SK-N-SH (cell line): ENCODE measurements around the gene SPINK8. TPM values are rescaled to one million over a fixed set of nuclear protein-coding genes. Genes with fewer than 3 reads are reported as not detected.
"Not testable (repeated sequence)": the region's sequence is repeated elsewhere in the genome, so short reads cannot be mapped to it uniquely, and the experiment has no call there.

Experiments used
- CTCF ChIA-PET: fragments of 300-600, 350-600 bp; formaldehyde crosslinking; extraction: SDS; loops from one replicate; lab custom pipeline; 2021; lab: Yijun Ruan, JAX
- POLR2A ChIA-PET: fragments of 350-600 bp; sonication (Branson Sonifier 250); formaldehyde crosslinking; extraction: SDS; loops from one replicate; lab custom pipeline; 2020; ENCODE audit warnings: antibody characterized with exemption, inconsistent platforms; lab: Yijun Ruan, JAX
- DNase-seq: peaks from one replicate; pipeline ENCODE4 v3.0.0; 2012
- H2AFZ ChIP-seq: fragments of 200-600 bp; sonication (generic); 2 replicates; pipeline ENCODE4 v1.8.1; 2016; ENCODE audit warnings: antibody characterized with exemption, mild to moderate bottlenecking, low read depth
- H3F3A ChIP-seq: fragments of 200-600 bp; sonication (generic); replicated peaks from 2 replicates; pipeline ENCODE3; 2016; ENCODE audit warnings: antibody characterized with exemption, mild to moderate bottlenecking; ENCODE audit not compliant: insufficient read depth
- H3K27ac ChIP-seq, 2 experiments: fragments of 200-500 bp in 1 of 2; fragments of 200-600 bp in 1 of 2; sonication (Bioruptor generic) in 1 of 2; sonication (generic), shearing (Covaris generic) in 1 of 2; 2 replicates each; pipeline versions ENCODE4 v1.5.1 to v1.6.1; 2014 to 2016; ENCODE audit warnings: low read depth in 2 of 2, inconsistent platforms in 1 of 2, low read length in 1 of 2, mild to moderate bottlenecking in 1 of 2, mixed read lengths in 1 of 2
- H3K27me3 ChIP-seq: fragments of 200-600 bp; sonication (generic), shearing (Covaris generic); 2 replicates; pipeline ENCODE4 v1.6.1; 2016; ENCODE audit warnings: mixed run types; ENCODE audit not compliant: insufficient read depth
- H3K36me3 ChIP-seq, 2 experiments: fragments of 200-500 bp in 1 of 2; fragments of 200-600 bp in 1 of 2; sonication (Bioruptor generic) in 1 of 2; sonication (generic) in 1 of 2; replicated peaks in 1 of 2; 2 replicates each; pipeline versions ENCODE3 to v1.5.1; 2014 to 2016; ENCODE audit warnings: low read length in 1 of 2, mild to moderate bottlenecking in 1 of 2; ENCODE audit not compliant: insufficient read depth in 2 of 2, control insufficient read depth in 1 of 2
- H3K4me1 ChIP-seq, 2 experiments: fragments of 200-500 bp in 1 of 2; fragments of 200-600 bp in 1 of 2; sonication (Bioruptor generic) in 1 of 2; sonication (generic), shearing (Covaris generic) in 1 of 2; 2 replicates each; pipeline versions ENCODE4 v1.5.1 to v1.6.1; 2014 to 2016; ENCODE audit warnings: low read depth in 1 of 2, low read length in 1 of 2, mixed run types in 1 of 2; ENCODE audit not compliant: insufficient read depth in 2 of 2, control insufficient read depth in 1 of 2
- H3K4me2 ChIP-seq: fragments of 200-600 bp; sonication (generic), shearing (Covaris generic); 2 replicates; pipeline ENCODE4 v1.6.1; 2017; ENCODE audit warnings: mixed run types
- H3K4me3 ChIP-seq, 2 experiments: fragments of 200-500 bp in 1 of 2; fragments of 200-600 bp in 1 of 2; sonication (Bioruptor generic) in 1 of 2; sonication (generic), shearing (Covaris generic) in 1 of 2; 2 replicates each; pipeline versions ENCODE4 v1.5.1 to v1.8.1; 2014 to 2016; ENCODE audit warnings: low read depth in 2 of 2, inconsistent platforms in 1 of 2, low read length in 1 of 2, mild to moderate bottlenecking in 1 of 2, mixed read lengths in 1 of 2, moderate library complexity in 1 of 2
- H3K79me2 ChIP-seq: fragments of 200-600 bp; sonication (generic); 2 replicates; pipeline ENCODE4 v1.8.1; 2017; ENCODE audit warnings: mild to moderate bottlenecking; ENCODE audit not compliant: insufficient read depth
- H3K9ac ChIP-seq: fragments of 200-600 bp; sonication (generic); 2 replicates; pipeline ENCODE4 v1.6.1; 2017; ENCODE audit warnings: mixed run types
- H3K9me2 ChIP-seq: fragments of 200-600 bp; sonication (generic); 2 replicates; pipeline ENCODE4 v1.6.1; 2017; ENCODE audit warnings: mixed run types
- H3K9me3 ChIP-seq: fragments of 200-600 bp; sonication (generic); 2 replicates; pipeline ENCODE4 v1.6.1; 2017; ENCODE audit warnings: mixed run types, mild to moderate bottlenecking, moderate library complexity
- H4K20me1 ChIP-seq: fragments of 200-600 bp; sonication (generic); 2 replicates; pipeline ENCODE4 v1.6.1; 2017; ENCODE audit warnings: mild to moderate bottlenecking, mixed run types; ENCODE audit not compliant: insufficient read depth
- GATA2 ChIP-seq: sonication (generic); formaldehyde crosslinking; IDR thresholded peaks from 2 replicates; pipeline ENCODE4 v1.5.0; 2020; ENCODE audit warnings: mild to moderate bottlenecking, missing genetic modification reagents
- MEF2A ChIP-seq: IDR thresholded peaks from 2 replicates; pipeline ENCODE4 v1.4.0; 2012; ENCODE audit warnings: low read depth, borderline replicate concordance
- MXI1 ChIP-seq: IDR thresholded peaks from 2 replicates; pipeline ENCODE4 v1.6.1; 2012; ENCODE audit warnings: mild to moderate bottlenecking, low read depth, low read length, improper control_type of control experiment
- RCOR1 ChIP-seq: fragments of 150-350 bp; IDR thresholded peaks from 2 replicates; pipeline ENCODE4 v1.6.1; 2017; ENCODE audit warnings: antibody characterized with exemption, low read length
- RXRA ChIP-seq: IDR thresholded peaks from 2 replicates; pipeline ENCODE4 v1.4.0; 2012; ENCODE audit warnings: low read depth, mild to moderate bottlenecking, borderline replicate concordance
- YY1 ChIP-seq: IDR thresholded peaks from 2 replicates; pipeline ENCODE4 v1.4.0; 2012; ENCODE audit warnings: low read depth, mild to moderate bottlenecking
- WGBS: methylation state at CpG from one replicate; pipeline ENCODE4 v1.1.6; 2017; ENCODE audit warnings: low lambda C conversion rate; 5-methylcytosine and 5-hydroxymethylcytosine counted together
- polyA plus RNA-seq, 3 experiments: library from polyadenylated mRNA; depleted of rRNA; stranded (reverse); fragments of >200 nt; gene quantifications; 2 replicates each; pipeline ENCODE4 v1.2.3, GENCODE V29; 2012
- TF ChIP-seq, protein P1 (sequence below): IDR thresholded peaks from 2 replicates; pipeline ENCODE4 v1.4.0; 2012; ENCODE audit warnings: low read depth, borderline replicate concordance
- TF ChIP-seq, protein P2 (sequence below): fragments of 150-350 bp; IDR thresholded peaks from 2 replicates; pipeline ENCODE4 v1.6.1; 2016; ENCODE audit warnings: mild to moderate bottlenecking, low read depth, low read length
- TF ChIP-seq, protein P3 (sequence below): IDR thresholded peaks from 2 replicates; pipeline ENCODE4 v1.4.0; 2012; ENCODE audit warnings: low read depth, borderline replicate concordance
- TF ChIP-seq, protein P4 (sequence below): IDR thresholded peaks from 2 replicates; pipeline ENCODE4 v1.6.1; 2012; ENCODE audit warnings: mild to moderate bottlenecking, low read depth, low read length, moderate library complexity

The SPINK8 gene
- polyA plus RNA-seq (2012; rRNA removed) = not detected in 2 replicates
- not detected in 2 replicates for polyA plus RNA-seq (2012; cell fraction: cytosol; rRNA removed)
- polyA plus RNA-seq (2012; cell fraction: nucleus; rRNA removed) = not detected in 2 replicates

GRCh38 chr3:48333346-48334245, at the start of gene SPINK8:
Gene SPINK8 (minus strand): TSS chr3:48333661. CDS start chr3:48328341, 5,320 bp downstream.
- CTCF ChIA-PET = interaction anchor here (1.4 to 1.8 kb wide), 2 partner anchors 67 to 102 kb away, joined by 3 to 6 read pairs; no protein-coding TSS in a partner anchor
- H3K9me2 ChIP-seq, H3F3A ChIP-seq, DNase-seq, H3K4me1 ChIP-seq, H3K27me3 ChIP-seq, POLR2A ChIA-PET, H4K20me1 ChIP-seq, H3K9me3 ChIP-seq, H3K27ac ChIP-seq, H3K79me2 ChIP-seq, H3K4me3 ChIP-seq, H3K36me3 ChIP-seq, H2AFZ ChIP-seq, H3K4me2 ChIP-seq, H3K9ac ChIP-seq: not testable (repeated sequence)
- 42% methylated on average over 15 of the region's 15 CpGs for WGBS

- Histone ChIP-seq H3K4me2 (no peak overlapping the region), H3K36me3 (no peaks in the 10 kb centered on the region), H3K9me3 (no peaks in the 10 kb centered on the region), H3K27ac (peak overlapping the region in 1 of 2 experiments; percentile 67; a peak in 1 of 4 replicates), H4K20me1 (no peaks in the 10 kb centered on the region), H3K79me2 (no peaks in the 10 kb centered on the region), H3K4me3 (no peak overlapping the region), H2AFZ (no peak overlapping the region), H3K27me3 (no peaks in the 10 kb centered on the region), H3K4me1 (peaks cover 0 to 23% of the 10 kb centered on the region in 2 experiments; a peak in 1 of 4 replicates), H3F3A (no peaks in the 10 kb centered on the region), H3K9ac (no peak overlapping the region), H3K9me2 (no peaks in the 10 kb centered on the region)
- TF ChIP-seq RXRA (no peak), GATA2 (peak; percentile 67), RCOR1 (no peak), MXI1 (no peak)
- WGBS = 71% methylated on average over 5 of the region's 5 CpGs
- POLR2A ChIA-PET = interaction anchor here (0.7 kb wide), 1 partner anchor 25 kb away, joined by 3 read pairs; no protein-coding TSS in a partner anchor
- CTCF ChIA-PET = interaction anchor here (1.1 to 2.9 kb wide), 3 partner anchors 27 to 63 kb away, joined by 3 to 23 read pairs (median 15); no protein-coding TSS in a partner anchor
- DNase-seq = peak; percentile 30
These were observed 39.5 kb upstream of the SPINK8 start for GRCh38 chr3:48372862-48373435.

GRCh38 chr3:48372377-48372770, 38.9 kb upstream of the SPINK8 start:
- CTCF ChIA-PET = interaction anchor here (1.1 to 2.9 kb wide), 3 partner anchors 28 to 64 kb away, joined by 3 to 23 read pairs (median 15); no protein-coding TSS in a partner anchor
- TF ChIP-seq, protein P1, sequence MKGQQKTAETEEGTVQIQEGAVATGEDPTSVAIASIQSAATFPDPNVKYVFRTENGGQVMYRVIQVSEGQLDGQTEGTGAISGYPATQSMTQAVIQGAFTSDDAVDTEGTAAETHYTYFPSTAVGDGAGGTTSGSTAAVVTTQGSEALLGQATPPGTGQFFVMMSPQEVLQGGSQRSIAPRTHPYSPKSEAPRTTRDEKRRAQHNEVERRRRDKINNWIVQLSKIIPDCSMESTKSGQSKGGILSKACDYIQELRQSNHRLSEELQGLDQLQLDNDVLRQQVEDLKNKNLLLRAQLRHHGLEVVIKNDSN = no peak
- TF ChIP-seq YY1 = no peak
- TF ChIP-seq MEF2A = no peak
- TF ChIP-seq, protein P2, sequence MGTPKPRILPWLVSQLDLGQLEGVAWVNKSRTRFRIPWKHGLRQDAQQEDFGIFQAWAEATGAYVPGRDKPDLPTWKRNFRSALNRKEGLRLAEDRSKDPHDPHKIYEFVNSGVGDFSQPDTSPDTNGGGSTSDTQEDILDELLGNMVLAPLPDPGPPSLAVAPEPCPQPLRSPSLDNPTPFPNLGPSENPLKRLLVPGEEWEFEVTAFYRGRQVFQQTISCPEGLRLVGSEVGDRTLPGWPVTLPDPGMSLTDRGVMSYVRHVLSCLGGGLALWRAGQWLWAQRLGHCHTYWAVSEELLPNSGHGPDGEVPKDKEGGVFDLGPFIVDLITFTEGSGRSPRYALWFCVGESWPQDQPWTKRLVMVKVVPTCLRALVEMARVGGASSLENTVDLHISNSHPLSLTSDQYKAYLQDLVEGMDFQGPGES = no peak
- TF ChIP-seq, protein P3, sequence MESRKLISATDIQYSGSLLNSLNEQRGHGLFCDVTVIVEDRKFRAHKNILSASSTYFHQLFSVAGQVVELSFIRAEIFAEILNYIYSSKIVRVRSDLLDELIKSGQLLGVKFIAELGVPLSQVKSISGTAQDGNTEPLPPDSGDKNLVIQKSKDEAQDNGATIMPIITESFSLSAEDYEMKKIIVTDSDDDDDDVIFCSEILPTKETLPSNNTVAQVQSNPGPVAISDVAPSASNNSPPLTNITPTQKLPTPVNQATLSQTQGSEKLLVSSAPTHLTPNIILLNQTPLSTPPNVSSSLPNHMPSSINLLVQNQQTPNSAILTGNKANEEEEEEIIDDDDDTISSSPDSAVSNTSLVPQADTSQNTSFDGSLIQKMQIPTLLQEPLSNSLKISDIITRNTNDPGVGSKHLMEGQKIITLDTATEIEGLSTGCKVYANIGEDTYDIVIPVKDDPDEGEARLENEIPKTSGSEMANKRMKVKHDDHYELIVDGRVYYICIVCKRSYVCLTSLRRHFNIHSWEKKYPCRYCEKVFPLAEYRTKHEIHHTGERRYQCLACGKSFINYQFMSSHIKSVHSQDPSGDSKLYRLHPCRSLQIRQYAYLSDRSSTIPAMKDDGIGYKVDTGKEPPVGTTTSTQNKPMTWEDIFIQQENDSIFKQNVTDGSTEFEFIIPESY = no peak
- TF ChIP-seq, protein P4, sequence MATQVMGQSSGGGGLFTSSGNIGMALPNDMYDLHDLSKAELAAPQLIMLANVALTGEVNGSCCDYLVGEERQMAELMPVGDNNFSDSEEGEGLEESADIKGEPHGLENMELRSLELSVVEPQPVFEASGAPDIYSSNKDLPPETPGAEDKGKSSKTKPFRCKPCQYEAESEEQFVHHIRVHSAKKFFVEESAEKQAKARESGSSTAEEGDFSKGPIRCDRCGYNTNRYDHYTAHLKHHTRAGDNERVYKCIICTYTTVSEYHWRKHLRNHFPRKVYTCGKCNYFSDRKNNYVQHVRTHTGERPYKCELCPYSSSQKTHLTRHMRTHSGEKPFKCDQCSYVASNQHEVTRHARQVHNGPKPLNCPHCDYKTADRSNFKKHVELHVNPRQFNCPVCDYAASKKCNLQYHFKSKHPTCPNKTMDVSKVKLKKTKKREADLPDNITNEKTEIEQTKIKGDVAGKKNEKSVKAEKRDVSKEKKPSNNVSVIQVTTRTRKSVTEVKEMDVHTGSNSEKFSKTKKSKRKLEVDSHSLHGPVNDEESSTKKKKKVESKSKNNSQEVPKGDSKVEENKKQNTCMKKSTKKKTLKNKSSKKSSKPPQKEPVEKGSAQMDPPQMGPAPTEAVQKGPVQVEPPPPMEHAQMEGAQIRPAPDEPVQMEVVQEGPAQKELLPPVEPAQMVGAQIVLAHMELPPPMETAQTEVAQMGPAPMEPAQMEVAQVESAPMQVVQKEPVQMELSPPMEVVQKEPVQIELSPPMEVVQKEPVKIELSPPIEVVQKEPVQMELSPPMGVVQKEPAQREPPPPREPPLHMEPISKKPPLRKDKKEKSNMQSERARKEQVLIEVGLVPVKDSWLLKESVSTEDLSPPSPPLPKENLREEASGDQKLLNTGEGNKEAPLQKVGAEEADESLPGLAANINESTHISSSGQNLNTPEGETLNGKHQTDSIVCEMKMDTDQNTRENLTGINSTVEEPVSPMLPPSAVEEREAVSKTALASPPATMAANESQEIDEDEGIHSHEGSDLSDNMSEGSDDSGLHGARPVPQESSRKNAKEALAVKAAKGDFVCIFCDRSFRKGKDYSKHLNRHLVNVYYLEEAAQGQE = no peak

More at GRCh38 chr3:48372377-48372770, 38.9 kb upstream of the SPINK8 start:
- no peaks in the 10 kb centered on the region for H3K36me3 ChIP-seq
- no peaks in the 10 kb centered on the region for H3F3A ChIP-seq
- H3K9me3 ChIP-seq = no peaks in the 10 kb centered on the region
- H3K9me2 ChIP-seq = no peaks in the 10 kb centered on the region
- H3K79me2 ChIP-seq = no peaks in the 10 kb centered on the region
- 57% methylated on average over 3 of the region's 7 CpGs for WGBS
- no peaks in the 10 kb centered on the region for H4K20me1 ChIP-seq
- H3K9ac ChIP-seq = no peak overlapping the region
- peaks cover 0 to 29% of the 10 kb centered on the region in 2 experiments; a peak in 1 of 4 replicates for H3K4me1 ChIP-seq
- POLR2A ChIA-PET = no interaction called here
- H3K4me3 ChIP-seq = no peak overlapping the region
- H3K4me2 ChIP-seq = no peak overlapping the region
- H3K27ac ChIP-seq = no peak overlapping the region
- no peaks in the 10 kb centered on the region for H3K27me3 ChIP-seq
- H2AFZ ChIP-seq = no peak overlapping the region
- DNase-seq = no peak
